ENCODE measurements around the gene SERTM2.

Gene SERTM2

DNA sequence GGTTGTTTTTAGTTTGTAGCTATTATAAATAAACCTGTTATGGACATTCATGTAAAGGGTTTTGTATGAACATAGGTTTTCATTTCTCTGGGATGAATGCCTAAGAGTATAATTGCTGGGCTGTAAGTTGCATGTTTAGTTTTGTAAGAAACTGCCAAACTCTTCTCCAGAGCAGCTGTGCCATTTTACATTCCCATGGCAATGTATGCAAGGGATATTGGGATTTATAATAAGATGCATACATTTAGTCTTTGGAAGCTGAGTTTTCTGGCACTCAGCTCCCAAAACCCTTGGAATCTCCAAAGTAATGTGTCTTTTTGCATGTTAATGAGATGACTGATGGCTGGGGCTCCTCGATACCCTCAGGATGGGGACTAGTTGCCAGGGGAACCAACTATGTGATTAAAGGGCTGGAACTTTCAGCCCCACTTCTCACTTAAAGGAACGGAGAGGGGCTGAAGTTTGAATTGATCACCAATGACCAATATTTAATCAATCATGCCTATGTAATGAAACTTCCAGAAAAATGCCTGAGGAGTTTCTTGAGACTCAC lies 44.0 kb downstream of the SERTM2 start:
- in situ Hi-C loops (cut with MboI; ENCODE audit: low sequenced_read_pairs), result no loop called here

GRCh38 chrX:111560801-111561200 lies 49.4 kb downstream of the SERTM2 start:
- in situ Hi-C loops (cut with MboI; ENCODE audit: low sequenced_read_pairs), result no loop called here

GRCh38 chrX:111561851-111562250 lies 50.4 kb downstream of the SERTM2 start:
- in situ Hi-C loops (cut with MboI; ENCODE audit: low sequenced_read_pairs), result no loop called here

DNA sequence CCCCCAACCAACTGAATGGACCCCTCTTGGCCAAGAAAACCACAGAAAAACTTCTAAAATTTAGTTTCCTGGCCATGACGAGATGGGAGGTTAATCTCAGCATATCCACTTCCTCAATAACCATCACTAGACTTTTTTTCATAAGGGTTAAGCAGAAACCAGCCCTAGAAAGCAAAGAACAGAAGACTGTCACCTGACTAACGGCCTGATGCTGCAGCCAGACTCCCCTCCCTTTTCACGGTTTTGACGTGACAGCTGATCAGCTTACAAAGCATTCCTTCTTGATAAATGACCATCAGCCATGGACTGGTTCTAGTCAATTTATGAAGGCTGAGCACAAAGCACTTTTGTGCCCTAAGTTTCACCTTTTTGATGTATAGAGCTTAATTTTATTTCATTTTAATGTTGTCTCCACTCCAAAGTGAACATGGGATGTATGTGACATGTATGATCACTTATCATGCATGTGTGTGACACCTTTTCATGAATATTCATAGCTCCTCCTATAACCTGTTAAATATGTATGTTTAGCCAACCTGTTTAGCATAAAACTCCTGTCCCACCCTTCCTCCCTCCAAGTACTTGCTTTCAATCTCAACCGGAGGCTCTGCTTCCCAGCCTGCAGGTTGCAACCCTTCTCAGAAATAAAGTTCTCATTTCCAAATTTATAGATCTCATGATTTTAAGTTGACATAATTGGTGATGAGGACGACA lies 56.3 kb downstream of the SERTM2 start:
- in situ Hi-C loops (cut with MboI; ENCODE audit: low sequenced_read_pairs), result no loop called here

DNA sequence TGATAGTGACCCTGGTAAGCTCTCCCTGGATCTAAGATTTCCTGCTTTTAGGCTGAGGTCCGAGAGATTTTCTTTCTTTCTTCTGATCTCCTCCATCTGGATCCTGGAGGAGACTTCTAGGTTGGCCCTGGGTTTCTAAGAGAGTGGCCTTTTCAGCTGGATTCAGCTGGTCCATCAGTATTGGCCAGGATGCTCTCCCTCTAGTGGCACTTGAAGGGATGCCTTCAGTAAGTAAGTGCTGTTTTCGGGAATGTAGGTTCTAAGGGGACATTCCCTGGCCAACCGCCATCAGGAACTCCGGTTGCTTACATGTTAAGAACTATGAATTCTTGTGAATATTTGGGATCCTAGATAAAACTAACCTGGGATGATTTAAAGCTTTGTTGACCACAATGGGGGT lies 56.9 kb downstream of the SERTM2 start:
- in situ Hi-C loops (cut with MboI; ENCODE audit: low sequenced_read_pairs), result no loop called here

DNA sequence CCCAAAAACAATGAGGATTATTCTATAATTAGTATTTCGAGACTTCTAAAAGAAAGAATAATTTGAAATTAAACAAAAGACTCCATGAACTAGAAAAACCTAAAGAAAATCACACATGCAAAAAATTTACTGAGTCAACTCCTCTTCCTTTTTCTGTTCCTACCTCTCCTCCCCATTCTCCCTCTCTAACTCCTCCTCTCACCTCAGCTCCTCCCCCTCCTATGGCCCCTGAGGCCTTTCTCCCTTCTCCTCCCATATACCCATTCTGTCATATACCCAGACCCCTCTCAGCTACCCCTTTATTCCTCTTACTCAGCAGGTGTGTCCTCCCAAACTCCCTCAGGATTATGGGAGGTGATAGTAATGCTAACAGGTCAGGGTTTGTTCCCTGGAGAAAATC lies 57.4 kb downstream of the SERTM2 start:
- in situ Hi-C loops (cut with MboI; ENCODE audit: low sequenced_read_pairs), result no loop called here
